Measurements from ENCODE around the gene PRR3. TPM values are rescaled to one million over a fixed set of nuclear protein-coding genes. Genes with fewer than 3 reads are reported as not detected.
A peak's percentile ranks its signal among the peaks of the same experiment; 100 is the strongest.

PRR3 gene
- 21.2 and 26.0 TPM in 2 replicates for polyA plus RNA-seq (2012; rRNA removed)
- 18.2 and 20.1 TPM in 2 replicates for polyA plus RNA-seq (2012; cell fraction: cytosol; rRNA removed)
- polyA plus RNA-seq (2012; cell fraction: nucleus; rRNA removed), result 22.4 and 25.0 TPM in 2 replicates

GRCh38 chr6:30556906-30557682 lies at the start of gene PRR3:
TSS of gene PRR3 (plus strand) at chr6:30557295. CDS start at chr6:30557345, 50 bp downstream.
- no peaks in the 10 kb centered on the region for H3K9me3 ChIP-seq
- peaks cover 41% of the 10 kb centered on the region for H3K79me2 ChIP-seq (ENCODE audit: insufficient read depth)
- peak within 1 kb of the TSS; percentile 93 for H3K9ac ChIP-seq
- H3K27ac ChIP-seq (ENCODE audit: low read depth in 2 of 2, low read length in 1 of 2), result peak within 1 kb of the TSS; percentile 90 to 99
- peaks cover 32 to 41% of the 10 kb centered on the region in 2 experiments for H3K36me3 ChIP-seq (replicated peaks in 1 of 2; ENCODE audit: control insufficient read depth in 1 of 2, insufficient read depth in 2 of 2, low read length in 1 of 2)
- 2% methylated on average over 30 of the region's 42 CpGs for WGBS (ENCODE audit: low lambda C conversion rate)
- peak within 1 kb of the TSS; percentile 87 for H2AFZ ChIP-seq (ENCODE audit: low read depth)
- peaks cover 15 to 17% of the 10 kb centered on the region in 2 experiments for H3K4me1 ChIP-seq (ENCODE audit: control insufficient read depth in 1 of 2, insufficient read depth in 2 of 2, low read depth in 1 of 2, low read length in 1 of 2)
- POLR2A ChIA-PET, result interaction anchor here (0.9 to 3.6 kb wide), 7 partner anchors 9 to 1277 kb away, joined by 3 to 22 read pairs (median 7); partner anchors contain the start of gene ABCF1
- peak; percentile 87 for DNase-seq
- no peaks in the 10 kb centered on the region for H4K20me1 ChIP-seq (ENCODE audit: insufficient read depth)
- peaks cover 10% of the 10 kb centered on the region for H3F3A ChIP-seq (replicated peaks; ENCODE audit: insufficient read depth)
- peak within 1 kb of the TSS; percentile 93 to 99 for H3K4me3 ChIP-seq (ENCODE audit: low read depth in 2 of 2, low read length in 1 of 2)
- peak within 1 kb of the TSS; percentile 95 for H3K4me2 ChIP-seq
- no peaks in the 10 kb centered on the region for H3K9me2 ChIP-seq
- no peaks in the 10 kb centered on the region for H3K27me3 ChIP-seq (ENCODE audit: insufficient read depth)
- CTCF ChIA-PET, result interaction anchor here (1.0 to 9.4 kb wide), 3 partner anchors 14 to 74 kb away, joined by 3 to 140 read pairs (median 17); no protein-coding TSS in a partner anchor
- peak; percentile 82 for TF ChIP-seq ELF1 (IDR thresholded peaks at IDR 0.05)
- TF ChIP-seq ZBTB33 (IDR thresholded peaks at IDR 0.05; ENCODE audit: borderline replicate concordance, low read depth), result no peak
- 0 out of 2 replicates have a peak, but pooled peaks have one; percentile 11 for TF ChIP-seq TEAD4 (IDR thresholded peaks at IDR 0.05; ENCODE audit: borderline replicate concordance, insufficient read depth)
- TF ChIP-seq RCOR1 (IDR thresholded peaks at IDR 0.05; ENCODE audit: low read length), result no peak
- TF ChIP-seq REST (IDR thresholded peaks at IDR 0.05; ENCODE audit: low read depth, low read length), result peak; percentile 7; the same call in 1 of the 2 replicates
- TF ChIP-seq PBX3 (IDR thresholded peaks at IDR 0.05), result no peak
- TF ChIP-seq TCF12 (IDR thresholded peaks at IDR 0.05), result peak; percentile 25; the same call in 1 of the 2 replicates
- no peak for TF ChIP-seq JUND (IDR thresholded peaks at IDR 0.05)
- TF ChIP-seq USF1 (IDR thresholded peaks at IDR 0.05; ENCODE audit: borderline replicate concordance, low read depth), result no peak
- TF ChIP-seq FOXJ3 (CRISPR knock-in tag; IDR thresholded peaks at IDR 0.05), result no peak
- no peak for TF ChIP-seq USF2 (IDR thresholded peaks at IDR 0.05; ENCODE audit: borderline replicate concordance, low read depth, low read length)
- TF ChIP-seq MEF2A (IDR thresholded peaks at IDR 0.05; ENCODE audit: borderline replicate concordance, low read depth), result no peak
- TF ChIP-seq YY1 (IDR thresholded peaks at IDR 0.05; ENCODE audit: low read depth), result peak; percentile 88
- TF ChIP-seq CHD2 (IDR thresholded peaks at IDR 0.05; ENCODE audit: low read length, partially characterized antibody), result peak; percentile 73
- TF ChIP-seq RXRA (IDR thresholded peaks at IDR 0.05; ENCODE audit: borderline replicate concordance, low read depth), result no peak
- TF ChIP-seq RFX5 (IDR thresholded peaks at IDR 0.05; ENCODE audit: low read length), result 0 out of 2 replicates have a peak, but pooled peaks have one; percentile 10
- peak; percentile 87 for TF ChIP-seq MXI1 (IDR thresholded peaks at IDR 0.05; ENCODE audit: low read depth, low read length)
- TF ChIP-seq GATA2 (CRISPR knock-in tag; IDR thresholded peaks at IDR 0.05), result peak; percentile 35
- no peak for TF ChIP-seq NFIC (IDR thresholded peaks at IDR 0.05; ENCODE audit: borderline replicate concordance)
- TF ChIP-seq GABPA (IDR thresholded peaks at IDR 0.05; ENCODE audit: low read depth), result peak; percentile 96
- TF ChIP-seq POLR2AphosphoS5 (IDR thresholded peaks at IDR 0.05; ENCODE audit: low read depth, low read length), result peak; percentile 73
- no peak for TF ChIP-seq SMC3 (IDR thresholded peaks at IDR 0.05; ENCODE audit: low read depth, low read length)
- peak in 1 of 2 experiments; percentile 13; a peak in 1 of 4 replicates for TF ChIP-seq EP300 (IDR thresholded peaks at IDR 0.05; ENCODE audit: borderline replicate concordance in 1 of 2, low read depth in 1 of 2, low read length in 1 of 2)
- no peak for TF ChIP-seq FOSL2 (IDR thresholded peaks at IDR 0.05; ENCODE audit: borderline replicate concordance, low read depth)
